ENCODE measurements around the gene ITGAV. TPM values are rescaled to one million over a fixed set of nuclear protein-coding genes. Genes with fewer than 3 reads are reported as not detected.

Gene ITGAV
- total RNA-seq, 1 donor from 2014 or later, result 285 TPM

DNA sequence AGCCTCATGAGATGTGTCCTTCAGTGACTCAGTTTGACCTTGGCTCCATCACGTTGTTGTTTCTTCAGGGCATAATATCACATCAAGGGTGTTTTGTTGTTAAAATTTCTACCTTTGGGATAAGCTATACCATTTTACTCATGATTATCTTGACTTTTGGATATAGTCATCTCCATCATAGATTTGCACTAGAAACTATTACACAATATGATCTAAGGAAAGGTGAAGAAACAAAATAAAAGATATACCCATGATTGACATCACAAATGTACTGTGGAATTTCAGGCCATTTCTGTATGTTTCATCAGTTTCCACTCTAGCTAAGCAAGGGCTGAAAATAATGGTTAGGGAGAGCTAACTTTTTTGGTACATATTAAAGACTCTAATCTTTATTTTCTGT is 79.3 kb downstream of the ITGAV start:
- no peak for DNase-seq (ENCODE audit: low spot score)

DNA sequence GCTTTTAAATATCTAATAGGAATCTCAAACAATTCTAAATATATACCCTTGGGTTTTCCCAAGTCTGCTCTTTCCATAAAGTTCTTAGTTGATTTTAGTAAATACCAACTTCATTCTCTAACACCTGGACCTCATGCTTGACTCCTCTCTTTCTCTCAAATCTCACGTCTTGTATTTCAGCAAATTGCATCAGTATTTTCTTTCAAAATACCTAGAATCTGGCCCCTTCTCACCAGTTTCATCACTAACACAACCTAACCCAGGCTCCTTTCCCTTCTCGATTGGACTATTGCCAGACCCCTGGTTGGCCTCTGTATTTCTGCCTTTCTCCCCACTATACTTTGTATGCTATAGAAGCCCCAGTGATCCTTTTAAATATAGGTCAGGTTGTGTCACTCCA is 81.0 kb downstream of the ITGAV start:
- DNase-seq (ENCODE audit: low spot score), result no peak

DNA sequence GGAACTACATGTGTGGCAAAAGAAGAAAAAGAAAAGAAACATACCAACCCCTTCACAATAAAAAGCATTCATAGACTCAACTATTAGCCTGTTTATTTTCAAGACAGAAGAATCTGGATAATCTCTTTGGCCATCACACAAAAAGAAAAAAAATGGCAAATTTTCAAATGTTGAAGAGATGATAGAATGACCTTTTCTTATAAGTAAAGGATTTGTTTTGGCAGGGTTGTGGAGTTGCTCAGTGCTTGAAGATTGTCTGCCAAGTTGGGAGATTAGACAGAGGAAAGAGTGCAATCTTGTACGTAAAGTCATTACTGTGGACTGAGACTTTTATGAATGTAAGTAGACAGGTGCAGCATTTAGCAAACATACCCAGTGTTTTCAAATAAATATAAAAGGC is 85.5 kb downstream of the ITGAV start:
- DNase-seq (ENCODE audit: low spot score), result peak; percentile 40

DNA sequence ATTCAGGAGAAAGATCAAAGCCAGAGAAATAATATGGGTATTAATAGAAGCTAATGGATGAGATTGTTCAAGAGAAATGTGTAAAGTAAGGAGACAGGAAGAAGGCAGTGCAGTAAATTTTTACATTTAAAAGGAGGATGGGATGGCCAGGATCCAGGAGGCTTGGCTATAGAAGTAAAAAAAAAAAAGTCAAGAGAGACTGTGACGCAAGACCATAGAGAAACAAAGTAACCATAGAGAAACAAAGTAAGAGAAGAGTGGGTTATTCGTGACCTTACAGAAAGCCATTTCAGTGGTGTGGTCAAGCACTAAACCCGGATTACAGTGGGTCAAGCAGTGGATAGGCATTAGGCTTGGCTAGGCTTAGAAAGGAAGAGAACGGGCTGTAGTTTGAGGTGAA is 93.5 kb downstream of the ITGAV start:
- DNase-seq (ENCODE audit: low spot score), result no peak

DNA sequence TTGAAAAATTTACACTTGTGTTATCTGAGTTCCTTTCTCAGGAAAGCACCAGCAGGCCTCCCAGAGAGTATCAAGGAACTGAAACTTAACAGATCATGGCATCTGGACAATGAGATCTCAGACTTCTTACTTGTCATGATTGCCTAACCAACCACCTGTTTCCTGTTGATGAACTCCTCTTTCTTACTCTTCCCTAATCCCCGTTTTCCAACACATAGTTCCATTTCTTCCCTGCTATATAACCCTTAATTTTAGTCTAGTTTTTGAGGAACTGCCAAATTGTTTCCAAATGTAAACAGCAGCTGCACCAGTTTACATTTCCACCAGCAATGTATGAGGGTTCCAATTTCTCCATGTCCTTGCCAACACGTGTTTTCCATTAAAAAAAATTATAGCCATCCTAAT is 98.0 kb downstream of the ITGAV start:
- no peak for DNase-seq (ENCODE audit: low spot score)

DNA sequence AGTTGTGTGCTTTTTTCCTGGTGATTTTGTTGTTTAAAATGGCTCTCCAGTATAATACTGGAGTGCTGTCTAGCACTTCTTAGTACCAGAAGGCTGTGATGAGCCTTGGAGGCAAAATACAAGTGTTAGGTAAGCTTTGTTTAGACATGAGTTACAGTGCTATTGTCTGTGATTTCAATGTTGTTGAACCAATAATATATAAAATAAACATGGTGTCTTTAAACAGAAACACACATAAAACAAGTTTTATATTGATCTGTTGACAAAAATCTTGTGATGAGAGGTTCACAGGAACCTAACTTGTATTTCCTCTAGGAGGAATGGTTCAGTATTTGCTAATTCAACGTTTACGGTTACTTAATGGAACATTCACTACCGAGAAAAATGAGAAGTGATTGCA is 99.0 kb downstream of the ITGAV start:
- DNase-seq (ENCODE audit: low spot score), result no peak

DNA sequence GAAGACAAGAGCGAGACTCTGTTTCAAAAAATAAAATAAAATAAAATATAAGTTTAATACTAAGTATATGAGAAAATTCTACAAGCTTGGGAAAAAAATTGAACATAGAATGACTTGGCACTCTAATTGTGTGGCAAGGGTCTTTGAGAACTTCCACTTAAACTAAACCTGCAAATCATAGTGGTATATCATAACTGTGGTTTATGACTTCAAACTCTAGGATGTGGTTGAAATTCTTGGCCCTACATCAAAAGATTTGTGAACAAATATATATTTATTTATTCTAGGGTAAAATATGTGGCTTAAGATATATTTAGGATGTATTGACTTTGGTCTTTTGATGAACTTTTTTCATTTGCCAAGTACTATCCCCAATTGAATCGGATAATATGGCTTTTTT is 100.9 kb downstream of the ITGAV start:
- no peak for DNase-seq (ENCODE audit: low spot score)

DNA sequence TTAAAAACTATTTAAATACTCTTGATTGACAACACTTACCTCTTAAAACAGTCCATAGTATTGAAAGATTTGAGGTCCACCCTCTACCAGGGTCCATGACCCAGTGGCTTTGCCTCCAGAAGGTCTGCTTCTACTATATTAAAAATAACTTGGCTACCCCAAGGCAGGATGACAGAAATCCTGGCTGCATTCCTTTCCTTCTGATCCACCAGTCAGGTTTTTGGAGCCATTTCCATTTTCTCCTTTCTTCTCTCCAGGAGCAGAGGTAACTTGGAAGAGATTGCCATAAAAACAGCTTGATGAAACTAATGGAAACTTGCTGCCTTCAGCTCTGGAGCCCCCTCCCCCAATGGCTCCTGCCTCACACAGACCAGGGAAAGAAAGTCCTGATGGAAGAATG is 101.4 kb downstream of the ITGAV start:
- DNase-seq (ENCODE audit: low spot score), result no peak

DNA sequence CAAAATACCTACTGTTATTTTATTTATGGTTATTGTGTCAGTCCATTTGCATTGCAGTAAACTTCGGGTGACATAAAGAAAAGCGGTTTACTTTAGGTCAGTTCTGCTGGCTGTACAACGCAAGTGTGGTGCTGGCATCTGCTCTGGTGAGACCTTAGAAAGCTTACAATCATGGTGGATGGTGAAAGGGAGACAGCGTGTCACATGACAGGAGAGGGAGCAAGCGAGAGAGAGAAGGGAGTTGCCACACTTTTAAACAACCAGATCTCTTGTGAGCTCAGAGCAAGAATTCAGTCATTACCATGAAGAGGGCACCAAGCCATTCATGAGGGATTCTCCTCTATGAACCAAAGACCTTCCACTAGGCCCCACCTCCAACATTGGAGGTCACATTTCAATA is 102.0 kb downstream of the ITGAV start:
- DNase-seq (ENCODE audit: low spot score), result no peak

DNA sequence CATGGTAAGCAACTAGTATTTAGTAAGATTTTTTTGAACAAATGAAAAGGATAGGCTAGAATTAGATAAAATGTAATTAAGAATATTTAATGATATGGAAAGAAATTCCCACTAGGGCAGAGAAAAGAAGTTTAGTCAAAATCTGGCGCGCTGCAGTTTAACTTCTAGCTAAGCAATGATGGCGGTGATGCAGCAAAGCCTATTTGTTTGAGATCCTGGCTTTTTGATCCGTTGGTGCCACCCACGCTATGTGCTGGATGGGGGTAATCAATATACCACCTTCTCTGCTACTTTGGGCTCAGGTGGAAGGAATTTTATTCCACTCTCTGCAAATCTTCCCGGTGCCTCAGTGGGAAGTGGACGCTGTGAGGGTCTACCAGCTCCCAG is 103.6 kb downstream of the ITGAV start:
- DNase-seq (ENCODE audit: low spot score), result no peak

DNA sequence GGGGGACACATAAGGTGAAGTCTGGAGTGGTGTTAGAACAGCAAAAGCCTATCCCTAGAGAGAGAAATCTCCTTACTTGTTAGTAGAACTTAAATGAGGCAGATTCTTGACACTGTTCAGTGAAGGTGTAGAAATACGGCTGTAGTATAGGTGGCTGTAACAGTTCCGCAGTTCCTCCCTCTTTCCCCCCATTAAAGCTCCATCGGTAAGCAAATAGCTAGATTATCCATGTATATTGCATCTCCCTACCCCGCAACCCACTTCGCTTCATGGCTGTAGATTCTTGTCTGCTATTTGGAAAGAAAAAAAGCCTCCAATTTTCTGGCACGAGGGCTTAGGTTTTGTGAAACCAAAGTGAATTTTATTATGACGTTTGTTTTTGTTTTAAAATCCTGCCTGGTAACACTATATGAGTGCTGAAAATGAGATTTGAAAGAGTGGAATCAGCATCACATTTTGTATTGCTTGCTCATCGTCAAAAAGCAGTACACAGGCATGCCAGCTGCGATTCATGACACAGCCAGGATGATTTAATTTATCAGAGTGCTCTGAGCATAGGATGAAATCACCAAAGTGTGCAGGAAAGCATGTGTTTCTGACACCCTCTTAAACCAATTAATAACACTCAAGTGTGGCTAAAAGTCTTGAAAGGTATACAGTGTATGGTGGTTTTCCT is 105.4 kb downstream of the ITGAV start:
- DNase-seq (ENCODE audit: low spot score), result peak; percentile 38

DNA sequence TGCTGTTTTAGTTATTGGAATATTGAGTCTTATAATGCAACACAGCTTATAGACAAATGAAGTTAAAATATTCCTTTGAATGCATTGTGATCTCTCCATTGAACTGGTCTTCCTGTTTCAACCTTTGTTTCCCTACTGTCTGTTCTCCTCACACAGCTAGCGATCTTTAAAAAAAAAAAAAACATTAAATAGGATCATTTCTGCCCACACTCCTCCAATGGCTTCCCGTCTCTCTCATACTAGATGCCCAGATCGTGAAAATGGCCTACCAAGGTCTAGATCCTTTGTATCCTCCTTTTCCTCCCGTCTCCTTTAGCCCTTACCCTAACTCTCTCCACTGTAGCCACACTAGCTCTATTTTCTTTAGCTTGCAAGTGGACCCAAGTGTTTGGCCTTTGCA is 106.4 kb downstream of the ITGAV start:
- DNase-seq (ENCODE audit: low spot score), result no peak

DNA sequence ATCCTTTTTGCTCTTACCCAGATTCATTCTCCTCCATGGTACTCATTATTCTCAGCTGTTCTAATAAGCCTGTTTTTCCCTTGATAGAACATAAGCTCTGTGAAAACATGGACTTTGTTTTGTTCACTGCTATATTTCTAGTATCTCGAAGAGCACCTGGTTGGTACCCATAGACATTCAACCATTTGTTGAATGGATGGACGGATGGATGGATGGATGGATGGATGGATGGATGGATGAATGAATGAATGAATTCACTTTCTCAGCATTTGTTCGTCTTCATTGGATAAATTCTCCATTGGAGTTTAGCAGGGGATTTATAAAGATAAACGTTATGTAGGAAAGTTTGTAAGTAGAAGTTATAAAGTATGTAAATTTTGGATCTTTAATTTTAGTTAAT is 106.9 kb downstream of the ITGAV start:
- DNase-seq (ENCODE audit: low spot score), result no peak

DNA sequence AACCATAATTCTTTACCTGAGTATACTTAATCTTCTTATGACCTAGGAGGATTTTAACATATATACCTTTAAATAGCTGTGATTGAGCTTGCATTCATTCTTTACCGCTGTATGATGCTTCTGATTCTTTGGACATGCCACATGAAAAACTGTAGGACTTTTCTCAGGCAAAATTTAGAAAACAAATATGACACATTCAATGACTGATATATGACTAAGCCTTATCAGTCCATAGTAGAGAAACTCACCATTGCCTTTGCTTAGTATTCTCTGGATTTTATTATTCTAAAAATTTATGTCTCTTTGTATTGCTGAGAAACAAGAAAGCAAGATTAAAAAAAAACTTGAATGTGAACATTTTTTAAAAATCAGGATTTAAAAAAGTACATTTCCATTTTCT is 107.7 kb downstream of the ITGAV start:
- no peak for DNase-seq (ENCODE audit: low spot score)

DNA sequence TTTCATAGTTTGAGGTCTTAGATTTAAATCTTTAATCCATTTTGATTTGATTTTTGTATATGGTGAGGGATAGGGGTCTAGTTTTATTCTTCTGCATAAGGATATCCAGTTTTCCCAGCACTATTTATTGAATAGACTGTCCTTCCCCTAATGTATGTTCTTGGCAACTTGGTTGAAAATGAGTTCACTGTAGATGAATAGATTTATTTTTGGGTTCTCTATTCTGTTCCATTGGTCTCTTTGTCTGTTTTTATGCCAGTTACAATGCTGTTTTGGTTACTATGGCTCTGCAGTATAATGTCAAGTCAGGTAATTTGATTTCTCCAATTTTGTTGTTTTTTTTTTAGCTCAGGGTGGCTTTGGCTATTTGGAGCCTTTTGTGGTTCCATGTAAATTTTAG is 109.9 kb downstream of the ITGAV start:
- no peak for DNase-seq (ENCODE audit: low spot score)

DNA sequence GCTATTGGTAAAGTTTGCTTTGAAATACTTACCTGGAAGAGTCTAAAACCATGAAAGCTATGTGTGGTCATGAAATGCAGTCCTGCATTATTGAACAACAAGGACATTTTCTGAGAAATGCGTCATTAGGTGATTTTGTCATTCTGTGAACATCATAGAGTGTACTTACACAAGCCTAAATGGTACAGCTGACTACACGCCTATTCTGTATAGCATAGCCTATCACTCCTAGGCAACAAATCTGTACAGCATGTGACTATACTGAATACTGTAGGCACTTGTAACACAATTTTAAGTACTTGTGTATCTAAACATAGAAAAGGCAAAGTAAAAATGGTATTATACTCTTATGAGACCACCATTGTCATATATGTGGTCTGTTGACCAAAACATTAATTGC is 112.2 kb downstream of the ITGAV start:
- no peak for DNase-seq (ENCODE audit: low spot score)

DNA sequence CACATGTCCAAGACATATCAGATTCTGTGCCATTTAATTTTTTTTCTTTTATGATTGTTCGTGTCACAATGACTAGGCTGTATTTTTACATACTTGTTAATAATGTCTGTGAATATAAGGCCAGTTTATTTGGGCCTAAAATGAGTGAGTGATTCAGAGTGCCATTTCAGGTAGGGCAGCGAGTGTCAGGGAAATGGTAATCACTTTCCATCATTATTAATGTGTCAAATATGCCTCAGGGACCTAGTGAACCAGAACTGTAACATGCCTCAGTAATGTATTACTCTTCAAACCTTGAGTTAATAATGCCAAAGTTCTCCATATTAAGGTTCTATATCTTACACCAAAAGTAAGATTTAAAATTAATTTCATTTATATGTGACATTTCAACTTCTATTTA is 112.6 kb downstream of the ITGAV start:
- no peak for DNase-seq (ENCODE audit: low spot score)

DNA sequence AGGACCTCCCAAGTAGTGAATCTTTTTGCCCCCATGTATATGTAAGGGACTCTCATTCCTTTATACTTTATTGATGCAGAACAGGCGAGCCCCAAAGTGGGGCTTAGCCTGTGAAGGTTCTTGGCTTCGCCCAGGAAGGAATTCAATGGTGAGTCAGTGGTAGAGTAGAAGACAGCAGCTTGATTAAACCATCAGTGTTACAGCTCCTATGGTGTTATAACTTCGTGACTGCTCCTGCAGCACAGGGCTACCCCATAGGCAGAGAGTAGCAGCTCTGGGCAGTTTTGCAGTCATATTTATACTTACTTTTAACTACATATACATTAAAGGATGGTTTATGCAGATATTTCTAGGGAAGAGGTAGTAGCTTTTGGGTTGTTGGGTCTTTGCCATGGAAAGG is 115.0 kb downstream of the ITGAV start:
- no peak for DNase-seq (ENCODE audit: low spot score)

DNA sequence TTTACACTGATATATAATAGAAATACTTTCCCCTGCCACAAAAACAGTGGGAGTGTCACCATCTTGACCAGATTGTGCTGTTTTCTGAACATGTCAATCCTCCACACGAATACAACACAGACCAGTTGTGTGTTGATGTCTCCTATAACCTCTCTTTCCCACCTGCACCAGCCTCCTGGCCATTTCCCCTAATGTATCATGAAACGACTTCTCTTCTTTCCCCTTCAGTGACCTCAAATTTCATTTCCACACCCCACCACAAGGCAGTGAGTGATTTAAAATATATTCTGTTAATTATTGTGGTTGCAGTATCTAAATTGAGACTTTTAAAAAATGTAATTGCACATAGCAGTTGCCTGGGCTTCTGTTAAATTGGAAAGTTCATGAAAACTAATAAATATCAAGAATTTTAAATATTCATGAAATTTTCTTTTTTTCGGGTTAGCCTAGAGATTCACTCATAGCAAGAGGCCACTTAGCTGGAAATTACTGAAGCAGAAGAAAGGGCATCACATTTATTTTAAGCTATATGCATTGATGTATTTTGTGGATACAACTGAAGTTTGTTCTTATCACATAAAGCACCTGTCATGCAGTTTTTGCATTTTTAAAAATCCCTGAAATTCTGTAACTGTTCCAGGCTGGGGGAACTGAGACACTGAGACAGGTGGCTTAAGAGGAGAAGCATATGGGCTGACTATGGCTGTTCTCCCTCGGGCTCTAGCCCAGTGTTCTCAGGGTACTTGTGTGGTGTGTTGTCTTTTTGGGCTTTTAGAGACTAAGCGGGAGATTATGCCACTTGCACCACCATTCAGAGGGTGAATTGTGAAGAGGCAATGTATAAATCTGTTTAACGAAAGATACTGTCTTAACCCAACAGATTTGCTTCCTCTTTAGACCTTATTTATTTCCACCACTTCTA is 119.9 kb downstream of the ITGAV start:
- DNase-seq (ENCODE audit: low spot score), result no peak

DNA sequence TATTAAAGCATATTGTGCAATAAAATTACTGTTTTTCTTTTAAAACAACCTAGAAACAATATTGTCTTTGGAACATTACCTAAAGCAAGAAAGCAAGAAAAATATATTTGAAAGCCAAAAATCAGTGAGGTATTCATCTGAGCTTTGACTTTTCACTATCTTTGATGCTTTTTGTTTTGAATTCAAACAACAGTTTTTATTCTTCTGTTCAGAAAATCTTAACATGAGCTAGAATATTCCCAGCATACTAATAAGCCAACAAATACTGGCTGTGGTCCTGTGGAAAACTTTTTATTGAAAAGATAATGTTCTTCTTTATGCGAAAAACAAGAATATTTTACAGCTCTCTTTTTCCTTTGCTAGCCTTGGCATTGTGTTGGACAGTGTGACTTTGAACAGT is 123.8 kb downstream of the ITGAV start:
- DNase-seq (ENCODE audit: low spot score), result no peak

DNA sequence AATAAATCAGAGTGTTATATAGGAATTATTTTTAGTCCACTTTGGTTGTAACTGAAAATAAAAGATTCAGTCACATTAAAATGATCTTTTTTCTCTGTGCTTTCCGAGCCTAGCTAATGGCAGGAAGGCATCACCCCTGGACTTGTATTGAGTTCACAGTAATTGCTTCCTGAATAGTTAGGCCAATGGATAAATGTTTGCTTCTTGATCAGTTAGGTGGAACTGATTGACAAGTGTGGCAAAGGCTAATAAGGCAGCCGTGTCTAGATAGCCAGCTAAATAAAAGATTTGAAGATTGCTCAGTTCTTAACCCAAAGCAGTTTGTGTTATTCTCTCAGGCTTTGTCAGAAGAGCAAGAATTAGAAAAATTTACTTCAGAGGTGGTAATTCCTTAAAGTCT is 124.8 kb downstream of the ITGAV start:
- no peak for DNase-seq (ENCODE audit: low spot score)

DNA sequence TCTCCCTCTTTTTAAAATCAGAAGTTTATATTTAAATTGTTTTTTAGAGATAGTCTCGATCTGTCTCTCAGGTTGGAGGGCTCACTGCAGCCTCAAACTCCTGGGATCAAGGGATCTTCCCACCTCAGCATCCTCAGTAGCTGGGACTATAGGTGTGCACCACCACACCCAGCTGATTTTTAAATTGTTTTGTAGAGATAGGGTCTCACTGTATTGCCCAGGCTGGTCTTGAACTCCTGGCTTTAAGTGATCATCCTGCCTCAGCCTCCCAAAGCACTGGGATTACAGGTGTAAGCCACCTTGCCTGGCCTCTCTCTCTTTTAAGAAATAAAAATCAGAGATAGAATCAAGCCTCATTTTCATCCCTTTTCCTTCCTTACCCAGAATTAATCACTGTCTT is 126.1 kb downstream of the ITGAV start:
- no peak for DNase-seq (ENCODE audit: low spot score)

DNA sequence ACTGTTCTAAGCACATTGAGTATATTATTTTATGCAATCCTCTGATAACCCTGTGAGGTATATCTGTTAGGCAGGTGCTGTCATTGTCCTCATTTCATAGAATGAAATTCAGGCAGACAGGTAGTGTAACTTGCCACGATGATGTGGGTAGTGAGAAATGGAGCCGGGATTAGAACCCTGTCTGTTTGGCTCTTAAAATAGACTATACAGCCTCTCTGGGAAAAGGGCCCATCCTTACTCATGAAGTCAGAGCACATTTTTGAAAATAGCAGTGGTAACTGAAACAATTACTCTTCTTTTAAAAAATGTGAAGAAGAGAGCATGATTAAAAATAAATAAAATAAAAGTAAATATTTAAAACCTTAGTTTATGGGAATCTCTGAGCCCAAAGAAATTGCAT is 127.0 kb downstream of the ITGAV start:
- no peak for DNase-seq (ENCODE audit: low spot score)
